HepG2 (cell line): ENCODE data around the gene YJEFN3. TPM values are rescaled to one million over a fixed set of nuclear protein-coding genes. Genes with fewer than 3 reads are reported as not detected.

Experiments used
- ATAC-seq: fragments of 200-7000 bp; cut with Tn5 transposase; 3 replicates; pipeline ENCODE4 v1.9.1; 2020; ENCODE audit warnings: mild to moderate bottlenecking, moderate library complexity
- BruUV-seq: library from RNA; stranded (reverse); fragments of 400-500 nt; replicated peaks from 2 replicates; lab custom pipeline; 2021; lab: Mats Ljungman, UMichigan
- CTCF ChIA-PET: fragments of 300-600 bp; formaldehyde crosslinking; extraction: SDS; loops from one replicate; lab custom pipeline; 2021; ENCODE audit warnings: low total read pairs, inconsistent platforms, low intra/inter-chr PET ratio; lab: Yijun Ruan, JAX
- POLR2A ChIA-PET: fragments of 350-600 bp; sonication (Branson Sonifier 250); formaldehyde crosslinking; loops from one replicate; lab custom pipeline; 2020; ENCODE audit warnings: antibody characterized with exemption, inconsistent platforms; lab: Yijun Ruan, JAX
- DNase-seq: peaks from one replicate; pipeline ENCODE4 v3.0.0-alpha.2; 2015; ENCODE audit warnings: low spot score
- FAIRE-seq: peaks from 3 replicates; lab custom pipeline; 2011; peaks lifted over from hg19 to GRCh38; lab: Jason Lieb, UNC
- H2AFZ ChIP-seq: one replicate; pipeline ENCODE4 v1.6.1; 2011; ENCODE audit warnings: low read length, inconsistent platforms
- H3K27ac ChIP-seq: fragments of 300-600 bp; 3 replicates; pipeline ENCODE4 v1.8.0; 2011; ENCODE audit warnings: mixed run types, mild to moderate bottlenecking, mixed read lengths, low read length, inconsistent platforms; ENCODE audit not compliant: insufficient read depth; ENCODE audit errors: extremely low read length
- H3K27me3 ChIP-seq, 2 experiments: fragments of 200-600 bp in 1 of 2; 2 replicates in 1 of 2; 3 replicates in 1 of 2; pipeline versions ENCODE4 v1.6.0 to v1.8.0; 2011; ENCODE audit warnings: low read length in 2 of 2, mild to moderate bottlenecking in 2 of 2, moderate library complexity in 2 of 2, inconsistent platforms in 1 of 2; ENCODE audit not compliant: insufficient read depth in 2 of 2, control insufficient read depth in 1 of 2
- H3K36me3 ChIP-seq, 2 experiments: fragments of 200-600 bp in 1 of 2; replicated peaks in 1 of 2; 2 replicates in 1 of 2; 3 replicates in 1 of 2; pipeline versions ENCODE4 v1.5.1 to v1.8.0; 2011; ENCODE audit warnings: low read length in 2 of 2, inconsistent platforms in 1 of 2; ENCODE audit not compliant: insufficient read depth in 2 of 2, control insufficient read depth in 1 of 2
- H3K4me1 ChIP-seq: 2 replicates; pipeline ENCODE4 v1.5.1; 2012; ENCODE audit warnings: low read length, inconsistent platforms; ENCODE audit not compliant: insufficient read depth
- H3K4me2 ChIP-seq: 2 replicates; pipeline ENCODE4 v1.6.0; 2011; ENCODE audit warnings: low read depth, low read length, inconsistent platforms
- H3K4me3 ChIP-seq, 3 experiments: fragments of 200-600 bp in 1 of 3; sonication (generic), shearing (Covaris generic) in 1 of 3; replicated peaks in 1 of 3; 2 replicates each; pipeline ENCODE4 v1.5.1; 2011 to 2016; ENCODE audit warnings: low read length in 3 of 3, inconsistent platforms in 2 of 3, low read depth in 2 of 3, mild to moderate bottlenecking in 2 of 3, control low read depth in 1 of 3, mixed read lengths in 1 of 3; ENCODE audit not compliant: insufficient read depth in 1 of 3
- H3K79me2 ChIP-seq: one replicate; pipeline ENCODE4 v1.6.1; 2011; ENCODE audit warnings: low read length, inconsistent platforms; ENCODE audit not compliant: insufficient read depth
- H3K9ac ChIP-seq: 2 replicates; pipeline ENCODE4 v1.6.0; 2011; ENCODE audit warnings: mild to moderate bottlenecking, low read depth, low read length, inconsistent platforms; ENCODE audit not compliant: insufficient read depth
- H3K9me3 ChIP-seq: 2 replicates; pipeline ENCODE4 v1.5.1; 2012; ENCODE audit warnings: mild to moderate bottlenecking, low read length
- H4K20me1 ChIP-seq: 2 replicates; pipeline ENCODE4 v1.6.0; 2011; ENCODE audit warnings: inconsistent platforms, mild to moderate bottlenecking, low read length, moderate library complexity; ENCODE audit not compliant: insufficient read depth
- GLI4 ChIP-seq: sonication (generic); formaldehyde crosslinking; IDR thresholded peaks from 2 replicates; pipeline ENCODE4 v1.5.1; 2020; ENCODE audit warnings: missing genetic modification reagents, mild to moderate bottlenecking, moderate library complexity, borderline replicate concordance
- MYC ChIP-seq: sonication (generic); formaldehyde crosslinking; IDR thresholded peaks from 2 replicates; pipeline ENCODE4 v1.9.0; 2021; ENCODE audit warnings: missing genetic modification reagents, borderline replicate concordance
- NFIB ChIP-seq: sonication (generic); formaldehyde crosslinking; IDR thresholded peaks from 2 replicates; pipeline ENCODE4 v1.9.0; 2021; ENCODE audit warnings: missing genetic modification reagents, mild to moderate bottlenecking, borderline replicate concordance
- NFIC ChIP-seq: IDR thresholded peaks from 2 replicates; pipeline ENCODE4 v1.6.1; 2012; ENCODE audit warnings: mild to moderate bottlenecking, low read length, inconsistent platforms
- PRPF4 ChIP-seq: fragments of 200-400 bp; formaldehyde crosslinking; IDR thresholded peaks from 2 replicates; pipeline ENCODE4 v1.6.1; 2016; ENCODE audit warnings: low read length, low read depth; ENCODE audit not compliant: poor library complexity, severe bottlenecking
- SMAD1 ChIP-seq: sonication (generic); formaldehyde crosslinking; IDR thresholded peaks from 2 replicates; pipeline ENCODE4 v1.4.0; 2020; ENCODE audit warnings: missing genetic modification reagents, low read depth, mild to moderate bottlenecking, borderline replicate concordance
- WIZ ChIP-seq: sonication (generic); formaldehyde crosslinking; IDR thresholded peaks from 2 replicates; pipeline ENCODE4 v1.5.1; 2020; ENCODE audit warnings: mild to moderate bottlenecking, missing genetic modification reagents
- ZFP82 ChIP-seq: sonication (generic); formaldehyde crosslinking; IDR thresholded peaks from 2 replicates; pipeline ENCODE4 v1.5.1; 2020; ENCODE audit warnings: mild to moderate bottlenecking, missing genetic modification reagents, borderline replicate concordance
- ZNF143 ChIP-seq: sonication (generic); formaldehyde crosslinking; IDR thresholded peaks from 2 replicates; pipeline ENCODE4 v1.4.0; 2020; ENCODE audit warnings: missing genetic modification reagents
- ZNF713 ChIP-seq: sonication (generic); formaldehyde crosslinking; IDR thresholded peaks from 2 replicates; pipeline ENCODE4 v1.4.0; 2020; ENCODE audit warnings: mild to moderate bottlenecking, missing genetic modification reagents
- WGBS: methylation state at CpG from one replicate; pipeline ENCODE4 v1.1.6; 2017; ENCODE audit warnings: low lambda C conversion rate; 5-methylcytosine and 5-hydroxymethylcytosine counted together
- in situ Hi-C: cut with HindIII; loops from 2 replicates; pipeline ENCODE4 v1.10.0; 2017; ENCODE audit warnings: low pct_unique_long_range_greater_than_20kb; ENCODE audit not compliant: extremely low pct_ligation_motif_present
- intact Hi-C: fragments of 100-400 bp; cut with micrococcal nuclease; formaldehyde crosslinking; loops from one replicate; pipeline ENCODE4 v1.10.0; 2022; ENCODE audit not compliant: unreplicated experiment
- polyA plus RNA-seq, 8 experiments: library from polyadenylated mRNA; depleted of rRNA in 3 of 8; stranded (reverse) in 7 of 8; unstranded in 1 of 8; fragments of >200 nt; fragmentation: Illumina TruSeq in 4 of 8; extraction: Trizol in 4 of 8; gene quantifications; 2 replicates each; pipeline versions ENCODE4 v1.2.1 to v1.2.3, GENCODE V29; 2011 to 2016; ENCODE audit warnings: low read depth in 4 of 8, missing spikeins in 1 of 8, mixed read lengths in 1 of 8; ENCODE audit not compliant: insufficient read depth in 1 of 8
- total RNA-seq, 5 experiments: library from RNA; depleted of rRNA; stranded (reverse); fragments of >200 nt; fragmentation: Illumina TruSeq; extraction: Trizol; gene quantifications; 2 replicates each; pipeline ENCODE4 v1.2.3, GENCODE V29; 2016; ENCODE audit warnings: low read depth in 1 of 5
- TF ChIP-seq, protein P1 (sequence below): sonication (generic); formaldehyde crosslinking; IDR thresholded peaks from 2 replicates; pipeline ENCODE4 v1.4.0; 2020; ENCODE audit warnings: missing genetic modification reagents
- TF ChIP-seq, protein P2 (sequence below): sonication (generic); formaldehyde crosslinking; IDR thresholded peaks from 2 replicates; pipeline ENCODE4 v1.8.0; 2022; ENCODE audit warnings: missing genetic modification reagents, mild to moderate bottlenecking, moderate library complexity, borderline replicate concordance
- TF ChIP-seq, protein P3 (sequence below): sonication (generic); formaldehyde crosslinking; IDR thresholded peaks from 2 replicates; pipeline ENCODE4 v1.4.0; 2020; ENCODE audit warnings: missing genetic modification reagents

Gene YJEFN3
- total and polyA plus RNA-seq, 2 of the 13 experiments (the other 11 are each of a cell fraction or from before 2014, with no cell fraction given), result 0.89 to 4.0 TPM

DNA sequence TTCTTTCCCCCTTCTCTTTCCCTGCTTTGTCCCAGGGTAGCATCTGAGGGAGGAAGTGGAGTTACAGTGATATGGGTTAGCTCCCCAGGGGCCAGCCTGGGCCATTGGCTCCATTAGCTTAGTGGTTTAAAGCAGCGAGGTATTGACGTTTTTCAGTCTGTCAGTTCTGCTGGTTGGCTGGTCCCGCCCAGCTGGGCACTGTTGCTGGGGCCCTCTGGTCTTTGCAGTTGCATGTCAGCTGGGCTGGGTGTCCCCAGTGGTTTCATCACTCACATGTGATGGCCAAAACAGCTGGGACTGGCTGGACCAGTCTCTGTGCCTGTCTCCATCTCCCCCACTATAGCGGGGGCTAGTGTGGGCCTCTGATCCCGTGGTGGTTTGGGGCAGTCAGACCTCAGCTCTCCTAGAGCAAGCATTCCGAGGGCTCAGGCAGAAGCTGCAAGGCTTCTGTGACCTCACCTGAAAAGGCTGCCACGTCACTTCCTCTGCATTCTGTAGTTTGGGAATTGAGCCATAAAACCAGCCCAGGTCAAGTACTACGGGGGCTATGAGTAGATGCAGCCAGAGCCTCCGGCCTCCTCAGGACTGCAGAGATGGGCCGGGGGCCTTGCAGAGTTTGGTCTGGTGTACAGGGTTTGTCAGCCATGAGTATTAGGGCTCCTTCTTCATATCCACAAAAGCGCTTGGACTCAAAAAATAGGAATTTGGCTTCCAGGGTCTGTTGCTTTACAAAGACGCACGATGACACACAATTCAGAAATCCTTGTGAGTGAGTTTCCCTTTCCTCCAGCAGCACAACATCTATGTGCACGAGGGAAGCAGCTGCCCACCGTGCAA is 43.3 kb upstream of the YJEFN3 start:
- 90% methylated on average over 6 of the region's 15 CpGs for WGBS
- intact Hi-C loops (loop anchor here (5.0 kb wide), 1 partner anchor 78 kb away; the partner anchor contains the start of gene GATAD2A), in situ Hi-C loops (no loop called here)
- ATAC-seq (no peak), DNase-seq (no peak), FAIRE-seq (no peak)
- no TSS peak for BruUV-seq
- H3K27me3 ChIP-seq, result no peaks in the 10 kb centered on the region
- H3K79me2 ChIP-seq, result peaks cover 3% of the 10 kb centered on the region
- peaks cover 3% of the 10 kb centered on the region; the same call in 1 of the 2 replicates for H4K20me1 ChIP-seq
- POLR2A ChIA-PET, result no interaction called here
- H3K27ac ChIP-seq, result no peak overlapping the region
- no peak overlapping the region for H2AFZ ChIP-seq
- no peaks in the 10 kb centered on the region for H3K9me3 ChIP-seq
- H3K4me1 ChIP-seq, result peaks cover 44% of the 10 kb centered on the region
- CTCF ChIA-PET, result no interaction called here
- H3K4me2 ChIP-seq, result no peak overlapping the region
- H3K4me3 ChIP-seq, result no peak overlapping the region
- H3K9ac ChIP-seq, result no peak overlapping the region
- peaks cover 4 to 33% of the 10 kb centered on the region in 2 experiments; a peak in 4 of 5 replicates for H3K36me3 ChIP-seq
- no peak for TF ChIP-seq ZNF143
- TF ChIP-seq, protein P1, sequence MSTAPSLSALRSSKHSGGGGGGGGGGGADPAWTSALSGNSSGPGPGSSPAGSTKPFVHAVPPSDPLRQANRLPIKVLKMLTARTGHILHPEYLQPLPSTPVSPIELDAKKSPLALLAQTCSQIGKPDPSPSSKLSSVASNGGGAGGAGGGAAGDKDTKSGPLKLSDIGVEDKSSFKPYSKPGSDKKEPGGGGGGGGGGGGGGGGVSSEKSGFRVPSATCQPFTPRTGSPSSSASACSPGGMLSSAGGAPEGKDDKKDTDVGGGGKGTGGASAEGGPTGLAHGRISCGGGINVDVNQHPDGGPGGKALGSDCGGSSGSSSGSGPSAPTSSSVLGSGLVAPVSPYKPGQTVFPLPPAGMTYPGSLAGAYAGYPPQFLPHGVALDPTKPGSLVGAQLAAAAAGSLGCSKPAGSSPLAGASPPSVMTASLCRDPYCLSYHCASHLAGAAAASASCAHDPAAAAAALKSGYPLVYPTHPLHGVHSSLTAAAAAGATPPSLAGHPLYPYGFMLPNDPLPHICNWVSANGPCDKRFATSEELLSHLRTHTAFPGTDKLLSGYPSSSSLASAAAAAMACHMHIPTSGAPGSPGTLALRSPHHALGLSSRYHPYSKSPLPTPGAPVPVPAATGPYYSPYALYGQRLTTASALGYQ (CRISPR knock-in tag), result no peak
- TF ChIP-seq, protein P2, sequence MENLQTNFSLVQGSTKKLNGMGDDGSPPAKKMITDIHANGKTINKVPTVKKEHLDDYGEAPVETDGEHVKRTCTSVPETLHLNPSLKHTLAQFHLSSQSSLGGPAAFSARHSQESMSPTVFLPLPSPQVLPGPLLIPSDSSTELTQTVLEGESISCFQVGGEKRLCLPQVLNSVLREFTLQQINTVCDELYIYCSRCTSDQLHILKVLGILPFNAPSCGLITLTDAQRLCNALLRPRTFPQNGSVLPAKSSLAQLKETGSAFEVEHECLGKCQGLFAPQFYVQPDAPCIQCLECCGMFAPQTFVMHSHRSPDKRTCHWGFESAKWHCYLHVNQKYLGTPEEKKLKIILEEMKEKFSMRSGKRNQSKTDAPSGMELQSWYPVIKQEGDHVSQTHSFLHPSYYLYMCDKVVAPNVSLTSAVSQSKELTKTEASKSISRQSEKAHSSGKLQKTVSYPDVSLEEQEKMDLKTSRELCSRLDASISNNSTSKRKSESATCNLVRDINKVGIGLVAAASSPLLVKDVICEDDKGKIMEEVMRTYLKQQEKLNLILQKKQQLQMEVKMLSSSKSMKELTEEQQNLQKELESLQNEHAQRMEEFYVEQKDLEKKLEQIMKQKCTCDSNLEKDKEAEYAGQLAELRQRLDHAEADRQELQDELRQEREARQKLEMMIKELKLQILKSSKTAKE (CRISPR knock-in tag), result no peak
- no peak for TF ChIP-seq SMAD1
- TF ChIP-seq, protein P3, sequence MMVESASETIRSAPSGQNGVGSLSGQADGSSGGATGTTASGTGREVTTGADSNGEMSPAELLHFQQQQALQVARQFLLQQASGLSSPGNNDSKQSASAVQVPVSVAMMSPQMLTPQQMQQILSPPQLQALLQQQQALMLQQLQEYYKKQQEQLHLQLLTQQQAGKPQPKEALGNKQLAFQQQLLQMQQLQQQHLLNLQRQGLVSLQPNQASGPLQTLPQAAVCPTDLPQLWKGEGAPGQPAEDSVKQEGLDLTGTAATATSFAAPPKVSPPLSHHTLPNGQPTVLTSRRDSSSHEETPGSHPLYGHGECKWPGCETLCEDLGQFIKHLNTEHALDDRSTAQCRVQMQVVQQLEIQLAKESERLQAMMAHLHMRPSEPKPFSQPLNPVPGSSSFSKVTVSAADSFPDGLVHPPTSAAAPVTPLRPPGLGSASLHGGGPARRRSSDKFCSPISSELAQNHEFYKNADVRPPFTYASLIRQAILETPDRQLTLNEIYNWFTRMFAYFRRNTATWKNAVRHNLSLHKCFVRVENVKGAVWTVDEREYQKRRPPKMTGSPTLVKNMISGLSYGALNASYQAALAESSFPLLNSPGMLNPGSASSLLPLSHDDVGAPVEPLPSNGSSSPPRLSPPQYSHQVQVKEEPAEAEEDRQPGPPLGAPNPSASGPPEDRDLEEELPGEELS (CRISPR knock-in tag), result no peak
- TF ChIP-seq ZNF713 (CRISPR knock-in tag), result no peak
- no peak for TF ChIP-seq MYC (CRISPR knock-in tag)
- no peak for TF ChIP-seq ZFP82 (CRISPR knock-in tag)
- TF ChIP-seq WIZ (CRISPR knock-in tag), result no peak
- TF ChIP-seq PRPF4, result no peak
- TF ChIP-seq NFIB (CRISPR knock-in tag), result no peak
- TF ChIP-seq GLI4 (CRISPR knock-in tag), result no peak
- no peak for TF ChIP-seq NFIC
- TF ChIP-seq, all 625 proteins: peak for 0
